HL-60 (cell line): Measurements from ENCODE around the gene KCTD7.

Experiments
- DNase-seq, 2 experiments: peaks; one replicate each; pipeline ENCODE4 v3.0.0-alpha.2; 2010 to 2020; ENCODE audit warnings: low read depth in 1 of 2, low spot score in 1 of 2
- H3K27ac ChIP-seq: fragments of 250-450 bp; sonication (Bioruptor Pico); replicated peaks from 2 replicates; pipeline ENCODE4 v1.5.1; 2020; ENCODE audit warnings: mild to moderate bottlenecking, moderate library complexity
- H3K27me3 ChIP-seq: fragments of 250-450 bp; sonication (Bioruptor Pico); 2 replicates; pipeline ENCODE4 v1.5.1; 2021; ENCODE audit warnings: mild to moderate bottlenecking, moderate library complexity; ENCODE audit not compliant: insufficient read depth, poor library complexity, severe bottlenecking
- H3K4me3 ChIP-seq: replicated peaks from 2 replicates; pipeline ENCODE4 v1.5.1; 2011; ENCODE audit warnings: mild to moderate bottlenecking, control low read depth, low read length; ENCODE audit not compliant: insufficient read depth
- CTCF ChIP-seq: IDR thresholded peaks from one replicate; pipeline ENCODE4 v1.5.1; 2011; ENCODE audit warnings: low read length, control low read depth, inconsistent platforms; ENCODE audit not compliant: insufficient read depth
- GABPA ChIP-seq: IDR thresholded peaks from 2 replicates; pipeline ENCODE4 v1.6.1; 2012; ENCODE audit warnings: low read depth
- POLR2AphosphoS5 ChIP-seq: IDR thresholded peaks from 2 replicates; pipeline ENCODE4 v1.6.1; 2012; ENCODE audit warnings: low read depth
- REST ChIP-seq: IDR thresholded peaks from 2 replicates; pipeline ENCODE4 v1.6.1; 2012; ENCODE audit warnings: low read depth; ENCODE audit not compliant: insufficient replicate concordance
- SPI1 ChIP-seq: IDR thresholded peaks from 2 replicates; pipeline ENCODE4 v1.6.1; 2012; ENCODE audit warnings: low read depth, mild to moderate bottlenecking, borderline replicate concordance

Gene KCTD7

GRCh38 chr7:66639773-66640172, 11.1 kb downstream of the KCTD7 start:
- DNase-seq, result no peak
- TF ChIP-seq REST, result no peak
- no peak for TF ChIP-seq GABPA
- TF ChIP-seq SPI1, result no peak
- no peak for TF ChIP-seq CTCF
- TF ChIP-seq POLR2AphosphoS5, result no peak
- Histone ChIP-seq H3K4me3 (no peak overlapping the region), H3K27ac (no peak overlapping the region), H3K27me3 (no peaks in the 10 kb centered on the region)

- Histone ChIP-seq H3K27me3 (no peaks in the 10 kb centered on the region), H3K27ac (no peak overlapping the region), H3K4me3 (no peak overlapping the region)
- no peak for DNase-seq
- TF ChIP-seq POLR2AphosphoS5 (no peak), GABPA (no peak), CTCF (no peak), REST (no peak), SPI1 (no peak)
These were observed 12.3 kb downstream of the KCTD7 start for GRCh38 chr7:66640802-66641525.

GRCh38 chr7:66641526-66641871, 12.8 kb downstream of the KCTD7 start:
- H3K27ac ChIP-seq, result no peak overlapping the region

More at GRCh38 chr7:66641526-66641871, 12.8 kb downstream of the KCTD7 start:
- DNase-seq, result no peak
- no peak for TF ChIP-seq REST
- TF ChIP-seq SPI1, result no peak
- no peak for TF ChIP-seq POLR2AphosphoS5
- no peak for TF ChIP-seq CTCF
- no peak for TF ChIP-seq GABPA
- H3K27me3 ChIP-seq, result no peaks in the 10 kb centered on the region
- H3K4me3 ChIP-seq, result no peak overlapping the region
